SK-N-DZ (cell line): ENCODE measurements around the gene HECTD1.
"Not testable (repeated sequence)": the region's sequence is repeated elsewhere in the genome, so short reads cannot be mapped to it uniquely, and the experiment has no call there.

ENCODE experiments used
- DNase-seq: peaks from one replicate; pipeline ENCODE4 v3.0.0-alpha.2; 2015; ENCODE audit warnings: low spot score

Gene HECTD1

GRCh38 chr14:31093884-31094839, 113.4 kb downstream of the HECTD1 start:
- DNase-seq: not testable (repeated sequence)

GRCh38 chr14:31092160-31092708, 115.4 kb downstream of the HECTD1 start:
- DNase-seq: no peak

GRCh38 chr14:31090883-31091764, 116.5 kb downstream of the HECTD1 start:
- no peak for DNase-seq

- not testable (repeated sequence) for DNase-seq
These were observed 121.1 kb downstream of the HECTD1 start for GRCh38 chr14:31086466-31086865.

GRCh38 chr14:31085027-31085426, 122.6 kb downstream of the HECTD1 start:
- DNase-seq: no peak

- no peak for DNase-seq
These were observed 123.2 kb downstream of the HECTD1 start for GRCh38 chr14:31084385-31084784.

- no peak for DNase-seq
These were observed 123.8 kb downstream of the HECTD1 start for GRCh38 chr14:31083781-31084180.

GRCh38 chr14:31080484-31080883, 127.1 kb downstream of the HECTD1 start:
- DNase-seq: no peak

GRCh38 chr14:31080056-31080455, 127.5 kb downstream of the HECTD1 start:
- no peak for DNase-seq

- DNase-seq: no peak
These were observed 128.8 kb downstream of the HECTD1 start for GRCh38 chr14:31078766-31079165.

- DNase-seq: no peak
These were observed 132.4 kb downstream of the HECTD1 start for GRCh38 chr14:31075144-31075543.

- no peak for DNase-seq
These were observed 136.4 kb downstream of the HECTD1 start for GRCh38 chr14:31071151-31071550.

- no peak for DNase-seq
These were observed 137.2 kb downstream of the HECTD1 start for GRCh38 chr14:31070431-31070830.

GRCh38 chr14:31069343-31069742, 138.2 kb downstream of the HECTD1 start:
- no peak for DNase-seq

- DNase-seq: no peak
These were observed 139.4 kb downstream of the HECTD1 start for GRCh38 chr14:31068235-31068634.

GRCh38 chr14:31062908-31063307, 144.7 kb downstream of the HECTD1 start:
- DNase-seq: not testable (repeated sequence)

- no peak for DNase-seq
These were observed 147.2 kb downstream of the HECTD1 start for GRCh38 chr14:31060253-31060875.

GRCh38 chr14:31059152-31059924, 148.3 kb downstream of the HECTD1 start:
- DNase-seq: no peak

GRCh38 chr14:31057701-31058364, 149.8 kb downstream of the HECTD1 start:
- no peak for DNase-seq

GRCh38 chr14:31057035-31057434, 150.6 kb downstream of the HECTD1 start:
- DNase-seq: no peak
